ENCODE results near the gene B4GALT2.

B4GALT2 gene

GRCh38 chr1:43987159-43987902, 8.3 kb downstream of the B4GALT2 start:
- no peak for DNase-seq

GRCh38 chr1:43990271-43991199, 11.5 kb downstream of the B4GALT2 start:
- no peak for DNase-seq

- DNase-seq: no peak
Observed at GRCh38 chr1:43991200-43991475, 12.1 kb downstream of the B4GALT2 start.

GRCh38 chr1:43991476-43992231, 12.6 kb downstream of the B4GALT2 start, which contains the start of gene CCDC24:
Gene CCDC24, plus strand, starts transcription at chr1:43991599. Its CDS starts 280 bp downstream, at chr1:43991879.
- peak; percentile 95 for DNase-seq

GRCh38 chr1:43992232-43992995, 13.4 kb downstream of the B4GALT2 start:
- DNase-seq: no peak

GRCh38 chr1:43993206-43993914, 14.3 kb downstream of the B4GALT2 start:
- DNase-seq: no peak

- peak; percentile 18 for DNase-seq
Observed at GRCh38 chr1:43994071-43994470, 15.1 kb downstream of the B4GALT2 start.

GRCh38 chr1:43994794-43995790, 16.1 kb downstream of the B4GALT2 start:
- DNase-seq: peak; percentile 71

GRCh38 chr1:43995984-43996732, 17.1 kb downstream of the B4GALT2 start:
- DNase-seq: no peak

GRCh38 chr1:43996733-43997115, 17.7 kb downstream of the B4GALT2 start:
- no peak for DNase-seq

- DNase-seq: no peak
Observed at GRCh38 chr1:43997295-43997999, 18.4 kb downstream of the B4GALT2 start.

GRCh38 chr1:43998000-43998378, 19.0 kb downstream of the B4GALT2 start:
- no peak for DNase-seq

- DNase-seq: peak; percentile 84
Observed at GRCh38 chr1:43999455-43999854, 20.4 kb downstream of the B4GALT2 start.

GRCh38 chr1:44000122-44000665, 21.2 kb downstream of the B4GALT2 start:
- peak; percentile 97 for DNase-seq

- no peak for DNase-seq
Observed at GRCh38 chr1:44002165-44002564, 23.2 kb downstream of the B4GALT2 start.

GRCh38 chr1:44002606-44003157, 23.7 kb downstream of the B4GALT2 start:
- DNase-seq: no peak

- no peak for DNase-seq
Observed at GRCh38 chr1:44008259-44008658, 29.2 kb downstream of the B4GALT2 start.

GRCh38 chr1:44010935-44011471, 32.0 kb downstream of the B4GALT2 start:
- no peak for DNase-seq
